PFSK-1 (cell line): Measurements from ENCODE around the gene CTNNA3.

Experiments
- POLR2AphosphoS5 ChIP-seq: IDR thresholded peaks from 2 replicates; pipeline ENCODE4 v1.6.1; 2012; ENCODE audit warnings: low read depth, mild to moderate bottlenecking, control low read depth, low read length, moderate library complexity
- TAF1 ChIP-seq: IDR thresholded peaks from 2 replicates; pipeline ENCODE4 v1.6.1; 2012; ENCODE audit warnings: low read length, control low read depth, borderline replicate concordance; ENCODE audit not compliant: insufficient read depth

DNA sequence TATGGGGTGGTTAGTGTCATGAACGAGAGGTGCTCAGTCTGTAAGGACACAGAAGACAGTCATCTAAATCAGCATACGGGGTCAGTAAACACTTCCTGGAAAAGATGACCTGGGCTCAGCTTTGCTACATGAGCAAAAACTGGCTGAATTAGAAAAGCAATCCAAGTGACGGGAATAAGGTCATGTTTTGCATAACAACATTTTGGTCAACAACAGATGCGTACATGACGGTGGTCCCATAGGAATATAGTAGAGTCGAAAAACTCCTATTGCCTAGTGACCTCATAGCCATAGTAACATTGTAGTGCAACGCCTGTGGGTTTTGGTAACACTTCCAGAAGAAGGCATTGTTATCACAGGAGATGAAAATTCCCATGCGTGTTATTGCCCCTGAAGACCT, 92.9 kb downstream of the CTNNA3 start:
- TF ChIP-seq POLR2AphosphoS5 (no peak), TAF1 (no peak)
